HEK293 (cell line): ENCODE results near the gene ALDH8A1.

Experiments
- CTCF ChIA-PET: fragments of 350-600 bp; formaldehyde crosslinking; extraction: SDS; loops from one replicate; lab custom pipeline; 2021; ENCODE audit warnings: antibody characterized with exemption; lab: Yijun Ruan, JAX
- POLR2A ChIA-PET: fragments of 300-600 bp; formaldehyde crosslinking; extraction: SDS; loops from one replicate; lab custom pipeline; 2020; ENCODE audit warnings: antibody characterized with exemption, inconsistent platforms; lab: Yijun Ruan, JAX
- H3K27ac ChIP-seq: fragments of 200-500 bp; sonication (Bioruptor generic); 2 replicates; pipeline ENCODE4 v1.5.1; 2014; ENCODE audit warnings: low read depth, low read length, control low read depth, inconsistent platforms; ENCODE audit errors: extremely low read depth
- H3K36me3 ChIP-seq, 2 experiments: fragments of 200-500 bp in 1 of 2; sonication (Bioruptor generic) in 1 of 2; 1 replicate in 1 of 2; 2 replicates in 1 of 2; pipeline ENCODE4 v1.5.1; 2014 to 2017; ENCODE audit warnings: inconsistent platforms in 2 of 2, low read length in 2 of 2; ENCODE audit not compliant: control insufficient read depth in 2 of 2, insufficient read depth in 1 of 2
- H3K4me1 ChIP-seq: fragments of 200-500 bp; sonication (Bioruptor generic); 2 replicates; pipeline ENCODE4 v1.5.1; 2014; ENCODE audit warnings: mild to moderate bottlenecking, low read length, inconsistent platforms; ENCODE audit not compliant: control insufficient read depth, insufficient read depth
- H3K4me3 ChIP-seq: 2 replicates; pipeline ENCODE4 v1.5.1; 2011; ENCODE audit warnings: low read depth, mild to moderate bottlenecking, control low read depth, low read length, moderate library complexity
- H3K9me3 ChIP-seq: fragments of 200-500 bp; sonication (Bioruptor generic); 2 replicates; pipeline ENCODE4 v1.5.1; 2014; ENCODE audit warnings: low read depth, low read length, inconsistent platforms; ENCODE audit not compliant: control insufficient read depth, insufficient read depth
- GLIS2 ChIP-seq: fragments of 450-650 bp; formaldehyde crosslinking; IDR thresholded peaks from 2 replicates; pipeline ENCODE4 v1.5.1; 2016; ENCODE audit warnings: missing biosample characterization, missing genetic modification characterization
- HIC1 ChIP-seq: fragments of 450-650 bp; formaldehyde crosslinking; IDR thresholded peaks from 2 replicates; pipeline ENCODE4 v1.5.1; 2016; ENCODE audit warnings: missing biosample characterization, missing genetic modification characterization
- KLF10 ChIP-seq: fragments of 450-650 bp; IDR thresholded peaks from 2 replicates; pipeline ENCODE4 v1.5.1; 2018; ENCODE audit warnings: missing biosample characterization, mild to moderate bottlenecking, missing genetic modification characterization
- OVOL3 ChIP-seq: fragments of 450-650 bp; formaldehyde crosslinking; IDR thresholded peaks from 2 replicates; pipeline ENCODE4 v1.5.1; 2016; ENCODE audit warnings: missing biosample characterization, missing genetic modification characterization
- PRDM4 ChIP-seq: fragments of 450-650 bp; formaldehyde crosslinking; IDR thresholded peaks from 2 replicates; pipeline ENCODE4 v1.5.1; 2017; ENCODE audit warnings: missing biosample characterization, missing genetic modification characterization
- REPIN1 ChIP-seq: fragments of 450-650 bp; formaldehyde crosslinking; IDR thresholded peaks from 2 replicates; pipeline ENCODE4 v1.5.1; 2017; ENCODE audit warnings: missing biosample characterization, missing genetic modification characterization, low read depth
- SETDB1 ChIP-seq: IDR thresholded peaks from one replicate; pipeline ENCODE4 v1.6.1; 2017; ENCODE audit warnings: mild to moderate bottlenecking, low read length, moderate library complexity, mixed read lengths; ENCODE audit not compliant: insufficient read length
- SP2 ChIP-seq: fragments of 450-650 bp; formaldehyde crosslinking; IDR thresholded peaks from 2 replicates; pipeline ENCODE4 v1.5.1; 2016; ENCODE audit warnings: missing biosample characterization, missing genetic modification characterization
- YY1 ChIP-seq: fragments of 450-650 bp; formaldehyde crosslinking; IDR thresholded peaks from 2 replicates; pipeline ENCODE4 v1.5.1; 2018; ENCODE audit warnings: missing biosample characterization, missing genetic modification characterization
- ZBTB17 ChIP-seq: fragments of 450-650 bp; formaldehyde crosslinking; IDR thresholded peaks from 2 replicates; pipeline ENCODE4 v1.5.1; 2016; ENCODE audit warnings: missing biosample characterization, missing genetic modification characterization
- ZIC2 ChIP-seq: fragments of 450-650 bp; formaldehyde crosslinking; IDR thresholded peaks from 2 replicates; pipeline ENCODE4 v1.5.1; 2016; ENCODE audit warnings: missing biosample characterization, missing genetic modification characterization
- ZNF121 ChIP-seq: fragments of 450-650 bp; formaldehyde crosslinking; IDR thresholded peaks from 2 replicates; pipeline ENCODE4 v1.5.1; 2016; ENCODE audit warnings: missing biosample characterization, missing genetic modification characterization
- ZNF133 ChIP-seq: fragments of 450-650 bp; formaldehyde crosslinking; IDR thresholded peaks from 2 replicates; pipeline ENCODE4 v1.5.1; 2016; ENCODE audit warnings: missing biosample characterization, missing genetic modification characterization
- ZNF169 ChIP-seq: fragments of 450-650 bp; formaldehyde crosslinking; IDR thresholded peaks from 2 replicates; pipeline ENCODE4 v1.5.1; 2016; ENCODE audit warnings: missing biosample characterization, missing genetic modification characterization
- ZNF214 ChIP-seq: fragments of 450-650 bp; formaldehyde crosslinking; IDR thresholded peaks from 2 replicates; pipeline ENCODE4 v1.5.1; 2017; ENCODE audit warnings: missing biosample characterization, mild to moderate bottlenecking, missing genetic modification characterization, borderline replicate concordance
- ZNF302 ChIP-seq: fragments of 450-650 bp; formaldehyde crosslinking; IDR thresholded peaks from 2 replicates; pipeline ENCODE4 v1.5.1; 2016; ENCODE audit warnings: missing biosample characterization, missing genetic modification characterization, low read depth
- ZNF341 ChIP-seq: fragments of 450-650 bp; formaldehyde crosslinking; IDR thresholded peaks from 2 replicates; pipeline ENCODE4; 2016; ENCODE audit warnings: low read depth, missing biosample characterization, missing genetic modification characterization
- ZNF354C ChIP-seq: fragments of 450-650 bp; formaldehyde crosslinking; IDR thresholded peaks from 2 replicates; pipeline ENCODE4 v1.5.1; 2016; ENCODE audit warnings: missing biosample characterization, missing genetic modification characterization, low read depth, borderline replicate concordance
- ZNF366 ChIP-seq: fragments of 450-650 bp; formaldehyde crosslinking; conservative IDR thresholded peaks from 2 replicates; pipeline ENCODE4 v1.5.1; 2016; ENCODE audit warnings: missing biosample characterization, missing genetic modification characterization
- ZNF391 ChIP-seq: fragments of 450-650 bp; formaldehyde crosslinking; IDR thresholded peaks from 2 replicates; pipeline ENCODE4 v1.5.1; 2016; ENCODE audit warnings: low read depth, missing biosample characterization, missing genetic modification characterization, borderline replicate concordance
- ZNF48 ChIP-seq: fragments of 450-650 bp; formaldehyde crosslinking; IDR thresholded peaks from 2 replicates; pipeline ENCODE4 v1.5.1; 2016; ENCODE audit warnings: missing biosample characterization, missing genetic modification characterization
- ZNF555 ChIP-seq: fragments of 450-650 bp; formaldehyde crosslinking; conservative IDR thresholded peaks from 2 replicates; pipeline ENCODE4 v1.5.1; 2017; ENCODE audit warnings: missing biosample characterization, mild to moderate bottlenecking, missing genetic modification characterization, inconsistent platforms
- ZNF707 ChIP-seq: fragments of 450-650 bp; formaldehyde crosslinking; IDR thresholded peaks from 2 replicates; pipeline ENCODE4 v1.5.1; 2016; ENCODE audit warnings: missing biosample characterization, missing genetic modification characterization
- ZNF792 ChIP-seq: fragments of 450-650 bp; formaldehyde crosslinking; IDR thresholded peaks from 2 replicates; pipeline ENCODE4 v1.5.1; 2016; ENCODE audit warnings: missing biosample characterization, missing genetic modification characterization
- ZNF837 ChIP-seq: fragments of 450-650 bp; formaldehyde crosslinking; IDR thresholded peaks from 2 replicates; pipeline ENCODE4 v1.5.1; 2016; ENCODE audit warnings: missing biosample characterization, missing genetic modification characterization

The ALDH8A1 gene

DNA sequence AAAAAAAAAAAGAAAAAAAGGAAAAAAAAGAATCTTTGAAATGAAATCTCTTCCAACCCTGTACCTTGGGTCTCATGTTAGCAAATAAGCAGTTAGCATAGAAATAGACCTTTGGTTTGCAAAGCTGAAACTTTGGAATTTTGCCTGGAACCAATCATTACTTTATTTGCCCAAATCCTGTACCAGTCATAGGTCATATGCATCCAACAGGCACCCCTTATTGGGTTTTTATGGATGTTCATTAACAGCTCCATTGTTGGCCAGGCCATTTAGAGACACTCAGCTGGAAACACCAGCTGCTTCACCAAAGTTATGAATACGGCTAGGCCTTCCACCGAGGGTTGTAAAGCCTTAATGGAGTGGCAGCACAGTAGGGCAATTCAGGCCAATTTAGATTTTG lies 53.0 kb downstream of the ALDH8A1 start:
- Histone ChIP-seq H3K4me3 (no peak overlapping the region), H3K4me1 (no peaks in the 10 kb centered on the region), H3K9me3 (no peaks in the 10 kb centered on the region), H3K36me3 (no peaks in the 10 kb centered on the region), H3K27ac (no peak overlapping the region)
- ChIA-PET CTCF (interaction anchor here (2.9 kb wide), 1 partner anchor 14 kb away, joined by 13 read pairs; no protein-coding TSS in a partner anchor), POLR2A (no interaction called here)
- TF ChIP-seq ZNF214: no peak
- TF ChIP-seq ZNF121 (tag by site-specific recombination): no peak
- TF ChIP-seq SP2: no peak
- TF ChIP-seq ZNF169 (tag by site-specific recombination): no peak
- TF ChIP-seq ZNF391 (tag by site-specific recombination): no peak

DNA sequence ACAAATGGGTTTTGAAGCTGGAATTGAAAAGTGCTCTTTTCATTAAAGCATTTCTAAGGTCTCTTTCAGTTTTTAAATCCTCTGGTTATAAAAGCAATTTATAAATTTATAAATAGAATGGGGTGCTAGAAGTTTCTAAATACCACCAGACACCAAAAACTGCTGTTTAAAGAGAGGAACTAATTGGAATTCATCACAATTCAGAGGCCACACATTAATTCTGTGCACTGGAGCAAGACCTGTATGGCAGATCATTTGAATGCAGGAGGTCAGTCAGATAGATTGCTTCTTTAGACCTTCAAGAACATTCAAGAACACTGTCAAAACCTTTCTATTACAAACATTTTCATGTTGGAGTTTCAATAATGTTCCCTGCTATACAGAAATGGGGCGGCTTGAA lies 55.1 kb downstream of the ALDH8A1 start:
- TF ChIP-seq ZBTB17 (tag by site-specific recombination) (no peak), SP2 (no peak), KLF10 (no peak), OVOL3 (tag by site-specific recombination) (no peak), ZNF133 (tag by site-specific recombination) (no peak), ZNF366 (tag by site-specific recombination) (no peak)
- no peak overlapping the region for H3K27ac ChIP-seq
- no peaks in the 10 kb centered on the region for H3K36me3 ChIP-seq
- H3K9me3 ChIP-seq: no peaks in the 10 kb centered on the region
- ChIA-PET POLR2A (no interaction called here), CTCF (interaction anchor here (0.7 to 2.5 kb wide), 4 partner anchors 12 to 64 kb away, joined by 3 to 18 read pairs (median 4); no protein-coding TSS in a partner anchor)
- H3K4me1 ChIP-seq: no peaks in the 10 kb centered on the region
- no peak overlapping the region for H3K4me3 ChIP-seq

DNA sequence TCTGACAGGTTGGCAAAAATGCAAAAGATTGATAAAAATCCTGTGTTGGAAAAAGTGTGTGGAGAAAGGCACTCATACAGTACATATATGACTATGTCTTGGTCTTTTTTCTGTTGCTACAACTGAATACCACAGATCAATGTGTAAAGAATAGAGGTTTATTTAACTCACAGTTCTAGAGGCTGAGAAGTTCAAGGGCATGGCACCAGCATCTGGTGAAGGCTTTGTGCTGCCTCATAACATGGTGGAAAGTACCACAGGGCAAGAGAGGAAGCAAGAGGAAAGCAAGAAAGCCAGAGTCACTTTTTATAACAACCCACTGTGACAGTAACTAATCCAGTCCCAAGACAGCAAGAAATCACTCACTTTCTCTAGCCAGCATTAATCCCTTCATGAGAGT lies 57.5 kb downstream of the ALDH8A1 start:
- POLR2A ChIA-PET: no interaction called here
- TF ChIP-seq ZIC2 (tag by site-specific recombination): no peak
- TF ChIP-seq SETDB1: peak; percentile 62
- Histone ChIP-seq H3K27ac (no peak overlapping the region), H3K4me3 (no peak overlapping the region), H3K9me3 (no peaks in the 10 kb centered on the region), H3K36me3 (no peaks in the 10 kb centered on the region), H3K4me1 (no peaks in the 10 kb centered on the region)
- CTCF ChIA-PET: no interaction called here

DNA sequence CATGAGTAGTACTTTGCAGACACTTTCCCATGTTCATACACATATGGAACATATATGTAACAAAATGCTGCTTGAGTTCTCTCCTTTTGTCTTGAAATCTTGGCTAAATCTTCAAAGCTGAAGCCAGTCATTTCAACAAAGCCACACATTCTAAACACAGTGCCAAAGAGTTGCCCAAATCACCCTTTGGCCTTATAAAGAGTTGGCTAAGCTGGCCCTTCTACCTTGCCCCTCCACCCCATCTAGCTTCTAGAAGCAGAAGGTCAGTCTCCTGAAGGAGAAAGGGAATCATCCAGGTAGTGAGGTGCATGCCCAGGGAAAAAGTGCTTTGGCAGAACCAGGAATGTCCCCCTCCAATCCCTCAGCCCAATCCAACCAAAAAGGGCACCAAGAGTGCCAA lies 58.3 kb downstream of the ALDH8A1 start:
- POLR2A ChIA-PET: no interaction called here
- H3K4me1 ChIP-seq: no peaks in the 10 kb centered on the region
- no peak overlapping the region for H3K4me3 ChIP-seq
- no peaks in the 10 kb centered on the region for H3K36me3 ChIP-seq
- H3K9me3 ChIP-seq: no peaks in the 10 kb centered on the region
- CTCF ChIA-PET: interaction anchor here (1.1 kb wide), 1 partner anchor 9 kb away, joined by 4 read pairs; no protein-coding TSS in a partner anchor
- no peak overlapping the region for H3K27ac ChIP-seq
- TF ChIP-seq ZNF354C: no peak
- no peak for TF ChIP-seq REPIN1 (tag by site-specific recombination)
- no peak for TF ChIP-seq GLIS2 (tag by site-specific recombination)
- TF ChIP-seq ZNF341: no peak
- no peak for TF ChIP-seq ZNF707 (tag by site-specific recombination)
- TF ChIP-seq ZNF837: no peak
- TF ChIP-seq ZNF792: no peak
- TF ChIP-seq PRDM4 (tag by site-specific recombination): no peak
- TF ChIP-seq YY1 (tag by site-specific recombination): no peak
- TF ChIP-seq HIC1: no peak
- TF ChIP-seq ZNF48 (tag by site-specific recombination): no peak
- TF ChIP-seq ZNF555 (tag by site-specific recombination): no peak
- no peak for TF ChIP-seq ZNF302
